GM19372 (cell line): ENCODE data around the gene SELENOK.

Experiments
- ATAC-seq: cut with Tn5 transposase; IDR thresholded peaks from one replicate; pipeline ENCODE4 v1.9.1; 2021; ENCODE audit warnings: mild to moderate bottlenecking, low read depth, moderate library complexity; ENCODE audit not compliant: unreplicated experiment

SELENOK gene

DNA sequence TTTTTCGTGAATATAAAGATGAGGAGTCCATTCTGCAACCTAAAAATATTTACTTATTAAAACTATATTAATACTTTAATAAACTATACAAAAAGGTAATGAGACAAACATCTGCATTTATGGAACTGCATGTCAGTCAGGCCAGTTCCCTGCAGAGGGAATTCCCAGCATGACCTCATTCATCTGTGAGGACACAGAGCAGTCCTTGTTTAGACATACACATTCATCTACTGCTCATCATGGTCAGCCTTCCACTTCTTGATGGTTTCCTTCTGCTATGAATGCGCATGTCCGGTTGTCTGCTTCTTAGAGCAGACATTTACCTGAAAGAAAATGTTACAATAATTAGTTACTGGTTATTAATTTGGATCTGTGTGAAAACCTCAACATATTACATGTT, 6.4 kb downstream of the SELENOK start:
- no peak for ATAC-seq

- no peak for ATAC-seq
Observed at GRCh38 chr3:53884623-53885022, 7.0 kb downstream of the SELENOK start.

DNA sequence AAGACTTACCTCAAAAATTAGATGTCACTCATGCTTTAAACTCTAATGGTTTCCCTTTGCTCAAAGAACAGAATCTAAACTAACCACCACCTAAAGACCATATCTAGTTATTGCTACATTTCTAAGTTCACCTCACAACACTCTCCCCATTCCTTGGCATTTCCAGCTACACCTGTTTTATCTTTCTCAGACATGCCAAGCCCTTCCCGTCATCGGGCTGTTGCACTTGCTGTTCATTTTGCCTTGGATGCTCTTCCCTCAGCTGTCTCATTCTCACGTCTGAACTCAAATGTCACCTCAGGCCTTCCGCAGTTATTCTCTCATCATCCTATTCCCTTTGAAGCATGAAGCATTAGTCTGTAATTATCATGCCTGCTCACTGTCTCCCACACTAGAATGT, 8.7 kb downstream of the SELENOK start:
- ATAC-seq, result no peak

- ATAC-seq, result peak; percentile 92
Observed at GRCh38 chr3:53881691-53882593, 9.7 kb downstream of the SELENOK start, which contains the start of gene ACTR8. Gene ACTR8, minus strand, starts transcription at chr3:53882152. Its CDS starts 51 bp downstream, at chr3:53882101.

- ATAC-seq, result no peak
Observed at GRCh38 chr3:53880396-53881345, 11.0 kb downstream of the SELENOK start.

GRCh38 chr3:53865732-53866499, 25.7 kb downstream of the SELENOK start:
- no peak for ATAC-seq

- ATAC-seq, result no peak
Observed at GRCh38 chr3:53863145-53863544, 28.5 kb downstream of the SELENOK start.

- ATAC-seq, result no peak
Observed at GRCh38 chr3:53862241-53862640, 29.4 kb downstream of the SELENOK start.

GRCh38 chr3:53860196-53860595, 31.5 kb downstream of the SELENOK start:
- ATAC-seq, result no peak

DNA sequence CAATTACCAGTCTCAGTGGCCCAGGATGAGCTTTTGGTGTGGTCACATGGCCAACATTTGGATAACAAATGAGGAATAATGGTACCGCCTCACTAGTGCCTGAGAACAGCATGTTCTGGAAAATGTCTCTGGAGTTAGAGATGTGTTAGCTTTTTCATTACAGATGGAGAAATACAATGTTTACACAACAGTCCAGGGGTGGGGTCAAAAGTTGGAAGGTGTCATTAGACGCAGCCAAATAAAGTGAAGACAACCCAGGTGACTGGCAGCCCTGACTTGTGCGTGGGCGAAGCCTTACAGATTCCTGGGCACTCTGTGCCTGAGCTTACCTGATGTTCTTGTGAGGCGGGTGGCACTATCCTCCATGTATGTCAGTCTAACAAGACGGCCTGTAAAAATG, 32.5 kb downstream of the SELENOK start:
- no peak for ATAC-seq

GRCh38 chr3:53858096-53858741, 33.4 kb downstream of the SELENOK start:
- ATAC-seq, result no peak

DNA sequence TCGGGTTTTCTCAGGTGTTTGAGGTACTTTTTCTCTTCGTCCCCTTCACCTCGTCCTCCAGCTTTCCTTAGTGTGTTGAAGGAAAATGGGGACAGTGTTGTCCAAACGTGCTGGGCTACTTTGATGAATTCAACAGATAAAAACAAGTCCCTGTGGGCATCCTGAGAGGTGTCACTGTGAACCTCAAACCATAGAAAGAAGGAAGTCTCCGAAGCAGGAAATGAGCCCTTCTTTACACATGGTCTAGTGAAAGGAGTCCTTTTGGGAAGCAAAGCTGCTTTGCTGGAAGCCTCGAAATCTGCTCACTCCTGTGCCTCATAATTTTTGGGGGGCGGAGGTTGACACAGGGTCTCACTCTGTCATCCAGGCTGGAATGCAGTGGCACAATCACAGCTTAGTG, 34.7 kb downstream of the SELENOK start:
- ATAC-seq, result no peak

- no peak for ATAC-seq
Observed at GRCh38 chr3:53850895-53851294, 40.8 kb downstream of the SELENOK start.

GRCh38 chr3:53849916-53850315, 41.7 kb downstream of the SELENOK start:
- no peak for ATAC-seq

DNA sequence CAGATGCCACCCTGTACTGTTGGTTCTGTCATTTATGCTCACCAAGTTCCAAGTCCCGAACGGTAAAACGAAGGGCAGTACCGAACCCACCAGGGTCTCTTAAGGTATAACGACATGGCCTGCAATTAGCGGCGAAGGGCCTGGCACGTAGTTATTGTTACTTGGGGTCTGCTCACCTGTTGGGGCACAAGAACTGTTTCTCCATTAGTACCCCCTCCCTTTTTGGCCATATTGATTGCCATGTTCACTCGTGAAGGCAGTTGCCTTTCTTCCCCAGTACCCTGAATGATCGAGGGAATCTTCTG, 44.9 kb downstream of the SELENOK start:
- no peak for ATAC-seq

DNA sequence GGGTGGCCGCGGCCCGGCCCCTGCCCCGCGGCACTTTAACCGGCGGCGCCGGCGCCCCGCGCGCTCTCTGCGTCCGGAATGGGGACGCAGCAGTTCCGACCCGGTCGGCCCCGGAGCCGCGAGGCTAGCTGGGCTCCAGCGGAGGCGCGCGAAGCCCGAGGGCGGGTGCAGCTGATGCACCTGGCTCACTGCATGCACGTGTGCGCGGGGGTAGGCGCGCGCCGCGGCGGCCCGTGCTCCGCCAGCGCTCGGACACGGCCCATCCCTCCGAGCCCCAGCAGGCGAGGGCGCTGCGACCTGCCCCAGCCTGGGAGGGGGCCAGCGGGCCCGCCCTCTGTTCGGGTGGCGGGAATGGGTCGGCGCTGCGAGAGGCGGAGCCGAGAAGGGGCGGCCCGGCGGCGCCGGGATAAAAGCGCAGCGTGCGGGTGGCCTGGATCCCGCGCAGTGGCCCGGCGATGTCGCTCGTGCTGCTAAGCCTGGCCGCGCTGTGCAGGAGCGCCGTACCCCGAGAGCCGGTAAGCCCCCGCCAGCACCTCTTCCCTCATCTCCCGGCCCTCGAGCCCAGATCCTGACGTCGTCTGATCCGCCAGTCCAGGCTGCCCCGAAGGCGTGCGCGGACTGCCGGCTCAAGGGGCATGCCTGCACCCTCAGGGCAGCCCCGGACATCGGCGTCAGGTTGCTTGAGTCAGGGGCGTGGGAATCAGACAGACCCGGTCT, 45.4 kb downstream of the SELENOK start, which contains the start of the genes CHDH and IL17RB:
CHDH (minus strand) TSS at position 286 of the 717 bp plus-strand sequence. CDS start 22,411 bp downstream, outside the sequence.
IL17RB (plus strand) TSS at position 435 of the 717 bp plus-strand sequence; CDS start at position 456, 21 bp downstream.
- ATAC-seq, result peak; percentile 58

GRCh38 chr3:53845881-53846133, 45.9 kb downstream of the SELENOK start:
- peak; percentile 11 for ATAC-seq

GRCh38 chr3:53845103-53845880, 46.4 kb downstream of the SELENOK start:
- ATAC-seq, result no peak
